SK-N-SH treated with all-trans-retinoic acid at 6 μM for 48 hours (cell line): ENCODE data around the gene NEU2.

Experiments
- CSDC2 ChIP-seq: fragments of 250-450 bp; sonication (Bioruptor Pico); IDR thresholded peaks from 2 replicates; pipeline ENCODE4 v1.5.0; 2020; ENCODE audit warnings: mild to moderate bottlenecking, moderate library complexity
- ESRRG ChIP-seq: fragments of 250-450 bp; sonication (Bioruptor Pico); IDR thresholded peaks from 2 replicates; pipeline ENCODE4 v1.6.1; 2021; ENCODE audit warnings: mild to moderate bottlenecking
- PPARA ChIP-seq: fragments of 250-450 bp; sonication (Bioruptor Pico); IDR thresholded peaks from 2 replicates; pipeline ENCODE4 v1.5.0; 2020; ENCODE audit warnings: mild to moderate bottlenecking, borderline replicate concordance
- RARB ChIP-seq: fragments of 250-450 bp; sonication (Bioruptor Pico); IDR thresholded peaks from 2 replicates; pipeline ENCODE4 v1.8.0; 2021; ENCODE audit warnings: mild to moderate bottlenecking, moderate library complexity
- SNAI2 ChIP-seq: fragments of 250-450 bp; sonication (Bioruptor Pico); IDR thresholded peaks from 2 replicates; pipeline ENCODE4 v1.5.0; 2020; ENCODE audit warnings: mild to moderate bottlenecking, moderate library complexity
- ZFP30 ChIP-seq: fragments of 450-650 bp; formaldehyde crosslinking; IDR thresholded peaks from 2 replicates; pipeline ENCODE4 v1.5.0; 2022; ENCODE audit warnings: mild to moderate bottlenecking, moderate library complexity
- ZNF70 ChIP-seq: fragments of 450-650 bp; formaldehyde crosslinking; IDR thresholded peaks from 2 replicates; pipeline ENCODE4 v1.5.0; 2020; ENCODE audit warnings: mild to moderate bottlenecking, moderate library complexity

DNA sequence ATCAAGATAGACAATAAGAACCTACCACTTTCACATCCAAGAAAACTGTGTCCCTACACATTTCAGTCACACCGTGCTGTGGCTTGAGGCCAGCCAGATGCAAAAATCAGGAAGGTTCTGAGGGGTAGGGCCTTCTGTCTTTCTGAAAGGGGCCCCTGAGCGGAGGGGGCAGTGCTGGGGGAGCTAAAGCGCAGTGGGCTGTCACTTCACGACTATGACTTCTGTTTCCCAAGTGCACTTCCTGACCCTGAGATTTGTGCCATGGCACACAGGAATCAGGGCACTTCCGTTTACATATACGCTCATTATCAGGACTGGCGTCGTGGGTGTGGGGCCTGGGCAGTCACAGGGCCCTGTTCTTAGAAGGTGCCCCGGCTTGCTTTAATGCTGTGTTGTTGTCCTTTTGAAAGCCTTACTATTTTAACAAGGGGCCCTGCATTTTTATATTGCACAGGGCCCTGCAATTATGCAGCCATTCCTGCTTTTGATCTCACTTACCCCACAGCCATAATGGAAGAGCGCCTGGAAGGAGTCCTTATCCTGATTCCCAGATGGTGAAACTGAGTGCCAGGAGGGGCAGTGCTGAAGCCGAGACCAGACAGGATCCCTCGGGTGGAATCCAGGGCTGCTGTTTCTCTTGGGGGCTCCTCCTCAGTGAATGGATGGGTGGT, 20.0 kb upstream of the NEU2 start:
- TF ChIP-seq SNAI2 (CRISPR knock-in tag) = no peak
- TF ChIP-seq RARB (CRISPR knock-in tag) = no peak
- no peak for TF ChIP-seq ZNF70 (CRISPR knock-in tag)
- TF ChIP-seq ZFP30 (CRISPR knock-in tag) = no peak
- TF ChIP-seq CSDC2 (CRISPR knock-in tag) = no peak
- no peak for TF ChIP-seq PPARA
- no peak for TF ChIP-seq ESRRG (CRISPR knock-in tag)
